Stimulated activated CD4-positive, alpha-beta T cell treated with anti-CD3 and anti-CD28 coated beads, Interleukin-15, amount 100 ng/mL, for 1 hour (primary cell): ENCODE data around the gene C12orf54.
"Not testable (repeated sequence)": the region's sequence is repeated elsewhere in the genome, so short reads cannot be mapped to it uniquely, and the experiment has no call there.

Source experiments
- DNase-seq, 2 donors: peaks; one replicate each; pipeline ENCODE4 v3.0.0-alpha.2; 2020; ENCODE audit warnings: low read depth in 1 of 2, low spot score in 1 of 2

The C12orf54 gene

DNA sequence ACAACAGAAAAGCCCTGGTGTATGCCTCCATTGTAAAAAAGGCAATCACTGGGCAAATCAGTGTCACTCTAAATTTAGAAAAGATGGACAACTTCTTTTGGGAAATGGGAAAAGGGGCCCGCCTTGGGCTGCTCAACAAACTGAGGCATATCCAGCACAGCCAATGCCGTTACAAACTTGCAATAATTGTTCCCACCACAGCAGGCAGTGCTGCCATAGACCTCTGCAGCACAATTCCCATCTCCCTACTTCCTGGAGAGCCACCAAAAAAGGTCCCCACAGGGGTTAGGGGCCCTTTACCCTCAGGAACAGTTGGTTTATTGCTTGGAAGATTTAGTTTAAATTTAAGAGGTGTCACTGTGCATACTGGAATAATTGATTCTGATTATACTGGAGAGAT is 26.7 kb downstream of the C12orf54 start:
- DNase-seq, result no peak

DNA sequence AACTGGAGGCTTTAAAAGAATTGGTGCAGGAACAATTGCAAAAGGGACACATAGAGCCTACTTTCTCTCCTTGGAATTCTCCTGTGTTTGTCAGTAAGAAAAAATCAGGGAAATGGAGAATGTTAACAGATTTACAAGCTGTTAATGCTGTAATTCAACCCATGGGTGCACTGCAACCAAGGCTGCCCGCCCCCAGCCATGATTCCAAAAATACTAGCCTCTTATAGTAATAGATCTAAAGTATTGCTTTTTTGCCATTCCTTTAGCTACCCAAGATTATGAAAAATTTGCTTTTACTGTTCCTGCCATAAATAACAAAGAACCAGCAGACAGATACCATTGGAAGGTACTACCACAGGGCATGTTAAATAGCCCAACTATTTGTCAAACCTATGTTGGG is 27.8 kb downstream of the C12orf54 start:
- no peak for DNase-seq

DNA sequence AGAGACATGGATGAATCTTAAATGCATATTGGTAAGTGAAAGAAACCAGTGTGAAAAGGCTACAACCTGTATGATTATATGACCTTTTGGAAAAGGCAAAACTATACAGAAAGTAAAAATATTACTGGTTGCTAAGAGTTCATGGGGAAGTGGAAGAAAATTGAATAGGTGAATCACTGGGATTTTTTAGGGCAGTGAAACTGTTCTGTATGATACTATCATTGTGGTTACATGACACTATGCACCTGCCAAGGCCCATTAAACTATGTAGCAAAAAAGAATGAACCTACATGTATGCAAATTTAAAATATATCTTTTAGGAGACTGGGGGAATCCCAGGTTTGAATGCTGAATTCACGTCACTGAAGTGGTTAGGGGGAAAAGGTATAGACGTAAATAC is 30.6 kb downstream of the C12orf54 start:
- no peak for DNase-seq

DNA sequence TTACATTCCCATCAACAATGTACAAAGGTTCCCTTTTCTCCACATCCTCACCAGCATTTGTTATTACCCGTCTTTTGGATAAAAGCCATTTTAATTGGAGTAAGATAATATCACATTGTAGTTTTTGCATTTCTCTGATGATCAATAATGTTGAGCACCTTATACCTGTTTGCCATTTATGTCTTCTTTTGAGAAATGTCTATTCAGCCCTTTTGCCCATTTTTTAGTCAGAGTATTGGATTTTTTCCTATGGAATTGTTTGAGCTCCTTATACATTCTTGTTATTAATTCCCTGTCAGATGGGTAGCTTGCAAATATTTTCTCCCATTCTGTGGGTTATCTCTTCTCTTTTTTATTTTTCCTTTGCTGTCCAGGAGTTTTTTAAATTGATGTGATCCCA is 32.4 kb downstream of the C12orf54 start:
- no peak for DNase-seq

DNA sequence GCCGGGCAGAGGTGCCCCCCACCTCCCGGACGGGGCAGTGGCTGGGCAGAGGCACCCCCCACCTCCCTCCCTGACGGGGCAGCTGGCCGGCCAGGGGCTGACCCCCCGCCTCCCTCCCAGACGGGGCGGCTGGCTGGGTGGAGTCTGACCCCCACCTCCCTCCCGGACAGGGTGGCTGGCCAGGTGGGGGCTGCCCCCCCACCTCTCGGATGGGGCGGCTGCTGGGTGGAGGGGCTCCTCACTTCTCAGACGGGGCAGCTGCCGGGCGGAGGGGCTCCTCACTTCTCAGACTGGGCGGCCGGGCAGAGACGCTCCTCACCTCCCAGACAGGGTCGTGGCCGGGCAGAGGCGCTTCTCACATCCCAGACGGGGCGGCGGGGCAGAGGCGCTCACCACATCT is 38.1 kb downstream of the C12orf54 start:
- DNase-seq, result not testable (repeated sequence)

DNA sequence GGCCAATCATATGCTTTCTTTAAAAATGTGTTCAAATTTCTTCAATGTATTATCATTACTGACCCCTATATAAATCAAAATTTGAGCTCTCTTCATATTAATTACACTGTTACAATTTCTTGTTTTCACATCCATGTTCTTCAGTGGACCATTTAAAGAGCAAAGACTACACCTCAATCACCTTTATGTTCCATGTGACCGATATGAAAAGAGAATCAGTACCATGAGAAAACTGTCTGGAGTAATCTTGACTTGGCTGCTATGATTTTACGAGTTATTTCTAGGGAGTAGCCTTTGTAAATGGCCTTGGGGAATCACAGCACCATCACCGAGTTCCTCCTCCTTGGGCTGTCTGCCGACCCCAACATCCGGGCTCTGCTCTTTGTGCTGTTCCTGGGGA is 43.0 kb downstream of the C12orf54 start, which contains the start of gene OR8S1:
OR8S1 (plus strand) TSS at position 301 of the 400 bp plus-strand sequence; CDS start at position 301, 0 bp downstream.
- DNase-seq, result no peak

DNA sequence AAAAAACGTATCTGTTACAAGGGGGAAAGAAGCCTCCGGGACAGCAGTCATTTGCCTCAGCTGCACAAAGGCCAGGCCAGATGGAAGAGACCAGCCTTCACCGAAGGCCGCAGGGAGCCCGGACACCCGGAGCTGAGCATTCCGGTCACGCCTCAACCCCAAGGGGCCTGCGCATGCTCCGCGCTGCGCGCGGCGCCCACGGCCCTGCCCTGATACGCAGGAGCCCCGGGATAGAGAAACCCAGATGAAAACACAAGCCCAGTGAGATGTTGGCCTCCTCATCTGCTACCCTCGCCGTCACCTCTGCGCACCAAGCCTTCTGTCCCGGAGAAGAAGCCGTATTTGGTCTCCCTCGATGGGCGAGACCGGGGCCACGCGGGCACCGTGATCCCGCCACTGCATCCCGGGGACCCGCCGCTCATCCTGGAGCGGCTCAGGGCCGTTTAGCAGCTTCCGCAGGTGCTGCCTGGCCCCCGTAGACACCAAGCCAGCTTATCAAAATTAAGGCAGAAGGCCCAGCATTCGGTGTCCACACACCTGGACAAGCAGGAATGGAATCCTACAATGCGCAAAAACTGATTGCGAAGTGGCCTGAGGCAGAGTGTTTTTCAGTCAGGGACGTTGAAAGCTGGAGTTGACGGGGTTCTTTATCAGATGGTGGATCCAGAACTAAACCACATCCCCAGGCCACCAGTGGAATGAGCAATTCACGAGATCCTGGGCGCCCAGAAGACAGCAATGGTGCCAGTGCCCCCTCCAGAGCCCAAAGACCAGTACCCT is 45.8 kb downstream of the C12orf54 start:
- DNase-seq, result no peak

DNA sequence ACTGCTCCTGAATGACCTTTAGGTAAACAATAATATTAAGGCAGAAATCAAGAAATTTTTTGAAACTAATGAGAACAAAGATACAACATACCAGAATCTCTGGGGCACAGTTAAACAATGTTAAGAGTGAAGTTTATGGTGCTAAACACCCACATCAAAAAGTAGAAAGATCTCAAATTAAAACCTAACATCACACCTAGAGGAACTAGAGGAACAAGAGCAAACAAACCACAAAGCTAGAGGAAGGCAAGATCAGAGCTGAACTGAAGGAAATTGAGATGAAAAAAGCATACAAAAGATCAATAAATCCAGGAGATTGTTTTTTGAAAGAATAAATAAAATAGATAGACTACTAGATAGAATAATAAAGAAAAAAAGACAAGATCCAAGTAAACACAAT is 50.3 kb downstream of the C12orf54 start:
- DNase-seq, result no peak

DNA sequence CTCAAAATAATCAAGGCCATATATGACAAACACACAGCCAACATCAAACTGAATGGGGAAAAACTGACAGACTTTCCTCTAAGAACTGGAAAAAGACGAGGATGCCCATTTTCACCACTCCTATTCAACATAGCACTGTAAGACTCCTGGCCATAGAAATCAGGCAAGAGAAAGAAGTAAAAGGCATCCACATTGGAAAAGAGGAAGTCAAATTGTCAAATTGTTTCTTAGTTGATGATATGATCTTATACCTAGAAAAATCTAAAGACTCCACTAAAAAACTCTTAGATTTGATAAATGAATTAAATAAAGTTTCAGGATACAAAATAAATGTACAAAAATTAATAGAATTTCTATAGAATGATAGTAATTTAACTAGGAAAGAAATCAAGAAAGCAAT is 54.3 kb downstream of the C12orf54 start:
- DNase-seq, result no peak

DNA sequence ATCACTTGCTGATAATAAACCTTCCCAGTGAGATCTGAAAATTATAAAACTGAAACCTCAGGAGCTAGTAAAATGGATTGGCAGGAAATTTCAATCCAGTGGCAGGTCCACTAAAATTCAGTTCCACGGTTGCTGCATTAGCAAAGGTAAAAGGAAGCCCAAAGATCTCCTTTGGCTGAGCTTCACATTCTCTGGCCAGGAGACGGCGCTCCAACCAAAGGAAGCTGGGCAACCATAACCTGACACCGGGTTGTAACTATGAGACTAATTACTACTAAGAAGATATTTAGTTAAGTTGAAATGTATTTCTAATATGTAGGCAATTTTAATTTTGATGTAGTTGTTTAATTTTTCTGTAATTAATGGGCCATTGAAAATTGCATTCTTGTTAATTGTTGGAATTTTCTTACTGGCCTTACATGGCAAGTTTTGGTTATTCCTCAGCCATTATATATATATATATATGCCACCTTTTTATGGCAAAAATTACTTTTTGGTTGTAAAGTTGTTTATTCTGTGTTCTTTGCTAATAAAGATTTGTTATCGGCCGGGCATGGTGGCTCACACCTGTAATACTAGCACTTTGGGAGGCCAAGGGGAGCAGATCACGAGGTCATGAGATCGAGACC is 60.1 kb downstream of the C12orf54 start:
- DNase-seq, result peak; percentile 11 to 12

DNA sequence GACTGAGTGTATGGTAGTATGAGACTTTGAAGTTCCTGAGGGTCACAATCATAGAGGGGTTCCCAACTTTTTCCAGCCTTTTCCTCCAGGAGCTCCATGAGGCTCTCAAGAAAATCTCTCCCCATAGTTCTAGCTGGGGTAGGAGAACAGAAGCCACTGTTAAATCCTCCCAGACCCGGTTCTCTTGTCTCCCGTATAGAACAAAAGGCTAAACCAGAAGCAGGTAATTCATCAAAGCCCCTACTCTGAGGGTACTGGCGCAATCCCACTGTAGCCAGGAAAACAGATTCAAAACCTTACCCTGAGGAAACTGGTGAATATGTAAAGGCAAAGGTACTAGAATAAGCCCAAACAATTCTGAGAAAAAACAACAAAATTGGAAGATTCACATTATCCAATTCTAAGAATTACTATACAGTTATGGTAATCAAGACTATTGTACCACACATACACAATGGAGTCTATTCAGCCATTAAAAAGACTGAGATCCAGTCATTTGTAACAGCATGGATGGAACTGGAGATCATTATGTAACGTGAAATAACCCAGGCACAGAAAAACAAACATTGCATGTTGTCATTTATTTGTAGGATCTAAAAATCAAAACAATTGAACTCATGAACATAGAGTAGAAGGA is 63.7 kb downstream of the C12orf54 start:
- DNase-seq, result no peak
